Nephron (organoid): ENCODE results near the gene IGBP1.

Experiments
- H3K27ac Mint-ChIP-seq, 3 experiments: 2 replicates each; pipeline ENCODE4 v1.8.0; 2020; ENCODE audit warnings: mixed read lengths in 3 of 3, mild to moderate bottlenecking in 2 of 3, moderate library complexity in 1 of 3
- H3K27me3 Mint-ChIP-seq: 2 replicates; pipeline ENCODE4 v1.8.0; 2021; ENCODE audit warnings: low read depth, mild to moderate bottlenecking, moderate library complexity, mixed read lengths
- H3K36me3 Mint-ChIP-seq: 2 replicates; pipeline ENCODE4 v1.8.0; 2020; ENCODE audit warnings: low read depth, mixed read lengths
- H3K4me1 Mint-ChIP-seq: 2 replicates; pipeline ENCODE4 v1.8.0; 2020; ENCODE audit warnings: mixed read lengths
- H3K4me3 Mint-ChIP-seq, 3 experiments: 2 replicates each; pipeline ENCODE4 v1.8.0; 2020; ENCODE audit warnings: mild to moderate bottlenecking in 3 of 3, mixed read lengths in 3 of 3, moderate library complexity in 2 of 3
- H3K9me3 Mint-ChIP-seq: 2 replicates; pipeline ENCODE4 v1.8.0; 2020; ENCODE audit warnings: mixed read lengths
- TF ChIP-seq, protein P1 (sequence below), 3 experiments: fragments of 200-600 bp; sonication (generic); IDR thresholded peaks; one replicate each; pipeline ENCODE4 v1.5.0; 2021; ENCODE audit warnings: antibody characterized with exemption in 3 of 3; ENCODE audit not compliant: unreplicated experiment in 3 of 3

The IGBP1 gene

DNA sequence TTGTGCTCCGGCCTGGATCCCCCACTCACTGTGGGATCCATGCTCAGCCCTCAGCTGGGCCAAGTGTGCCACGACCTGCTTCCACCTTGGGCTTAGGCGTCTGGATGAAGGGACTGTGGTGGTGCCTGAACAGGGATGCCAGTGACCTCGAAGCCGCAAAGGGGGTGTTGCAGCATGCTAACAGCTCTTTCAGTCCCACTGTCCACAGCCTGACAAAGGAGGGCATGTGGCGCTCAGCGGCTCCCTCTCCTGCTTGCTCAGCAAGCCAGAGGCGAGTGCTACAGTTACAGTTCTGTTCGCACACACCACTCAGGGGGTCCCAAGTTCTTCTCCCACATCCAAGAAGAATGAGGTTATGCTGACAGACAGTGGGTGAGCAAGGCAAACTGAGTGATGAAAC is 5.2 kb upstream of the IGBP1 start:
- TF ChIP-seq, protein P1, sequence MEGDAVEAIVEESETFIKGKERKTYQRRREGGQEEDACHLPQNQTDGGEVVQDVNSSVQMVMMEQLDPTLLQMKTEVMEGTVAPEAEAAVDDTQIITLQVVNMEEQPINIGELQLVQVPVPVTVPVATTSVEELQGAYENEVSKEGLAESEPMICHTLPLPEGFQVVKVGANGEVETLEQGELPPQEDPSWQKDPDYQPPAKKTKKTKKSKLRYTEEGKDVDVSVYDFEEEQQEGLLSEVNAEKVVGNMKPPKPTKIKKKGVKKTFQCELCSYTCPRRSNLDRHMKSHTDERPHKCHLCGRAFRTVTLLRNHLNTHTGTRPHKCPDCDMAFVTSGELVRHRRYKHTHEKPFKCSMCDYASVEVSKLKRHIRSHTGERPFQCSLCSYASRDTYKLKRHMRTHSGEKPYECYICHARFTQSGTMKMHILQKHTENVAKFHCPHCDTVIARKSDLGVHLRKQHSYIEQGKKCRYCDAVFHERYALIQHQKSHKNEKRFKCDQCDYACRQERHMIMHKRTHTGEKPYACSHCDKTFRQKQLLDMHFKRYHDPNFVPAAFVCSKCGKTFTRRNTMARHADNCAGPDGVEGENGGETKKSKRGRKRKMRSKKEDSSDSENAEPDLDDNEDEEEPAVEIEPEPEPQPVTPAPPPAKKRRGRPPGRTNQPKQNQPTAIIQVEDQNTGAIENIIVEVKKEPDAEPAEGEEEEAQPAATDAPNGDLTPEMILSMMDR (IDR thresholded peaks at IDR 0.05; ENCODE audit: unreplicated experiment in 3 of 3): no peak
- Mint-ChIP-seq H3K27ac (no peak overlapping the region), H3K4me1 (peaks cover 5% of the 10 kb centered on the region), H3K4me3 (no peak overlapping the region), H3K36me3 (no peaks in the 10 kb centered on the region), H3K27me3 (no peaks in the 10 kb centered on the region), H3K9me3 (peaks cover 12% of the 10 kb centered on the region)

DNA sequence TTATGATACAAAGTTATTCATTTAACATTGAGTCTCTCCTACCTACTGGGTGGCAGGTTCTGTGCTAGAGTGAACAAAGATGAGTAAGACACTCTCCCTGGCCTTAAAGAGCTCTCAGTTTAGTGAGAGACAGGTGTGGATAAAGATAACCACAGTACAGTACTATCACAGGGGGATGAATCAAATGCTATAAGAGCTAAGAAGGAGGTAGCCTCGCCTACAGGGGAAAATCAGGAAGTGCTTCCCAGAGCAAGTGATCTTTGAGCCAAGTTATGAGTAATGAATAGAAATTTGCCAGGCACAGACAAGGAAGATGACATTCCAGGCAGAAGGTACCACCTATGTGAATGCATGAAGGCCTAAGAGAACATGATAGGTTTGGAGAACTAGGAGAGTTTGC is 3.4 kb upstream of the IGBP1 start:
- Mint-ChIP-seq H3K27ac (no peak overlapping the region), H3K36me3 (no peaks in the 10 kb centered on the region), H3K9me3 (peaks cover 4% of the 10 kb centered on the region), H3K27me3 (no peaks in the 10 kb centered on the region), H3K4me1 (peaks cover 13% of the 10 kb centered on the region), H3K4me3 (no peak overlapping the region)
- TF ChIP-seq, protein P1 (IDR thresholded peaks at IDR 0.05; ENCODE audit: unreplicated experiment in 3 of 3): no peak

DNA sequence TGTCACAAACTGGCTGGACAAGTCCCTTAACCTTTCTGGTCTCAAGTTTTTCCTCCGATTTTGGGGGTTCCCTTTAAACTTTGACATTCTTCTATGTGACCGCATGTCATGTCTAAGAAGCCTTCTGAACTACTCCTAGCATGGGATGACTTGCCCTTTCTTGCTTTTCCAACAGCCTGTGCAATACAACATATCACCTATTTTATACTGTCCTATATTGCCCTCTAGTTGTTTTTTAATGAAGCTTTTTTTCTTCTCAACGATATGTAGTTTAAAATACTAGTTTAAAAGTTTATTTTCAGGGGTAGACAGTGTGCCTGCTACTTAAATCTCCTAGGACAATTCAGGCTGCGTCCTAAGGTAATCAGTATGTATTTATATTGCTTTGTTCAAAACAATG is 1.0 kb upstream of the IGBP1 start:
- Mint-ChIP-seq H3K27ac (peak overlapping the region in 2 of 3 experiments; percentile 44 to 74), H3K36me3 (peaks cover 9% of the 10 kb centered on the region), H3K4me1 (peaks cover 13% of the 10 kb centered on the region), H3K9me3 (peaks cover 4% of the 10 kb centered on the region), H3K4me3 (peak overlapping the region; percentile 51 to 80 (median 69)), H3K27me3 (no peaks in the 10 kb centered on the region)
- TF ChIP-seq, protein P1 (IDR thresholded peaks at IDR 0.05; ENCODE audit: unreplicated experiment in 3 of 3): no peak

DNA sequence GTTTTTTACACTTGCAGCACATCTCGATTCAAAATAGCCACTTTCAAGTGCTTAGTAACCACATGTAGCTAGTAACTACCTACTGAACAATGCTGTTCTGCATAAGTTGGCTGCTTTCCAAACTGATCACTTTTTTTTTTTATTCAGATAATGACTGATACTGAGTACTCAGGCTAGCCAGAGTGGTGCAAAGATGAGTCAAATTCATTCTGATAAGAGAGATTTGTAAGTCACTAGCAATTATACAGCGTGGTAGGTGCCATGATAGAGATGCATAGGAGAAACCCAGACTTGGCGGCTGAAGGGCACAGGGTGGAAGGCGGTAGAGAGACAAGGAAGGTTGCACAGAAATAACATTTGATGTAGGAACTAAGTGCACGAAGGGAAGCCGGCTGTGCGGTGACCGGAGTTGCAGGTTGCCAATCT is 357 bp upstream of the IGBP1 start:
- peak overlapping the region; percentile 98 to 100 (median 99) for H3K4me3 Mint-ChIP-seq
- peak overlapping the region; percentile 78 to 98 (median 97) for H3K27ac Mint-ChIP-seq
- peaks cover 12% of the 10 kb centered on the region for H3K36me3 Mint-ChIP-seq
- H3K4me1 Mint-ChIP-seq: peaks cover 13% of the 10 kb centered on the region
- TF ChIP-seq, protein P1 (IDR thresholded peaks at IDR 0.05; ENCODE audit: unreplicated experiment in 3 of 3): no peak
- H3K9me3 Mint-ChIP-seq: peaks cover 4% of the 10 kb centered on the region
- no peaks in the 10 kb centered on the region for H3K27me3 Mint-ChIP-seq

DNA sequence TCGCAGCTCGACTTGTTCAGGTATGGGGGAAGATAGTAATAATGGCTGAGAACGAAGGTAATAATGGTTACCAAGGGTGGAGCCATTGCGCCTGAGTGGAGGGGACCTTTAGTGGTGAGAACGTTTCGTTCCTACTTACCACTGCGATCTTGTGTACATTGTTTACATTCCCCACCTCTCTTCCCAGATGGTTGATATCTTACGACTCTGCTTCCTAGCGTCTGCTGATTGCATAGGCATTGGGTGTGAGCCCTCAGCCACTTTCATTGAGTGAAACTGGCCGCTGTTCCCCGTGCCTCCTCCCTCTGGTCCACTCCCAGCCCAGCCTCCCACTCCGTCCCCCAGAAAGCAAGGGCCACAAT is 850 bp downstream of the IGBP1 start:
- Mint-ChIP-seq H3K36me3 (peaks cover 12% of the 10 kb centered on the region), H3K4me1 (peaks cover 13% of the 10 kb centered on the region), H3K27ac (peak overlapping the region; percentile 78 to 98 (median 97)), H3K9me3 (peaks cover 4% of the 10 kb centered on the region), H3K4me3 (peak overlapping the region; percentile 98 to 100 (median 99)), H3K27me3 (no peaks in the 10 kb centered on the region)
- TF ChIP-seq, protein P1 (IDR thresholded peaks at IDR 0.05; ENCODE audit: unreplicated experiment in 3 of 3): no peak

DNA sequence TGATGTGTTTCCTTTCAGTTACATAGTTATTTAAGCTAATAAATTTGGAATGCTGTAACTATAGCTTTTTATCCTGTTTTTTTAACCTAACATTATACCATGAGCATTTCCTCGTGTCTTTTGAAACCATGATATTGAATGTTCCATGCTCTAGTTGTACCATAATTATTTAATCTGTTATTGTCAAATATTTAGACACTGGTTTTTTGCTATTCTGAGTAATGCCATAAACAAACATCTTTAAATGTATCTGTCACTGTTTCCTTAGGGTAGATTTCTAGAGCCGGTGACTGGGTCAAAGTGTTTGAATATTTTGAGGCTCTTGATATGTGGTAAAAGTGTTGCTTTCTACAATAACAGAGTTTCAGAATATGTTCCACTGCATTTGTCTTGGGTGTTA is 5.4 kb downstream of the IGBP1 start:
- Mint-ChIP-seq H3K27ac (no peak overlapping the region), H3K36me3 (peaks cover 29% of the 10 kb centered on the region), H3K4me1 (peaks cover 8% of the 10 kb centered on the region), H3K9me3 (peaks cover 6% of the 10 kb centered on the region), H3K27me3 (no peaks in the 10 kb centered on the region), H3K4me3 (no peak overlapping the region)
- TF ChIP-seq, protein P1 (IDR thresholded peaks at IDR 0.05; ENCODE audit: unreplicated experiment in 3 of 3): no peak
